IPS-15b (cell line): ENCODE data around the gene NMT2.

Experiments
- H3K27me3 ChIP-seq: one replicate; pipeline ENCODE4 v1.6.1; 2013; ENCODE audit warnings: low read length; ENCODE audit not compliant: control insufficient read depth, insufficient read depth
- H3K36me3 ChIP-seq: one replicate; pipeline ENCODE4 v1.6.1; 2013; ENCODE audit warnings: low read length; ENCODE audit not compliant: control insufficient read depth, insufficient read depth
- H3K4me1 ChIP-seq: one replicate; pipeline ENCODE4 v1.6.1; 2013; ENCODE audit warnings: mild to moderate bottlenecking, low read length; ENCODE audit not compliant: control insufficient read depth, insufficient read depth
- H3K4me3 ChIP-seq: one replicate; pipeline ENCODE4 v1.5.1; 2013; ENCODE audit warnings: low read depth, low read length
- H3K9ac ChIP-seq: one replicate; pipeline ENCODE4 v1.6.1; 2013; ENCODE audit warnings: low read depth, mild to moderate bottlenecking, low read length
- H3K9me3 ChIP-seq: one replicate; pipeline ENCODE4 v1.6.1; 2013; ENCODE audit warnings: mild to moderate bottlenecking, low read length; ENCODE audit not compliant: control insufficient read depth, insufficient read depth

Gene NMT2

DNA sequence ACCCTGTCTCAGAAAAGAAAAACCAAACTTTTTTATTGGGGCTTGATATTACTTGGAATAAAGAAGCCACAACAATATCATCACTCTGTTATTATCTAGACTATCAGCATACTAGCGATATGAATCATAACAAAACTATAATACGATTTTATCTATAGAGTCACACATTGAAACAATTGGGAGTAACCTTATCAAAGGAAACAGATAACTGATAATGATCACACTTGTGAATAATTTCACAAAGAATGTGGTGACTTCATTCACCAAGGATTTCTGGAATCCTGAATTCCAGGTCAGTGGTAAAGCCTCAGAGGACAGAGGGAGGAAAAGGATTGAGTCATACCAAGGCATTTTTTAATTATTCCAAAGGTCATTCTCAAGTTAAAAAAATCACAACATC is 32.1 kb upstream of the NMT2 start:
- no peak overlapping the region for H3K9ac ChIP-seq
- no peaks in the 10 kb centered on the region for H3K27me3 ChIP-seq
- H3K9me3 ChIP-seq: no peaks in the 10 kb centered on the region
- peaks cover 2% of the 10 kb centered on the region for H3K4me1 ChIP-seq
- H3K4me3 ChIP-seq: no peak overlapping the region
- H3K36me3 ChIP-seq: no peaks in the 10 kb centered on the region

DNA sequence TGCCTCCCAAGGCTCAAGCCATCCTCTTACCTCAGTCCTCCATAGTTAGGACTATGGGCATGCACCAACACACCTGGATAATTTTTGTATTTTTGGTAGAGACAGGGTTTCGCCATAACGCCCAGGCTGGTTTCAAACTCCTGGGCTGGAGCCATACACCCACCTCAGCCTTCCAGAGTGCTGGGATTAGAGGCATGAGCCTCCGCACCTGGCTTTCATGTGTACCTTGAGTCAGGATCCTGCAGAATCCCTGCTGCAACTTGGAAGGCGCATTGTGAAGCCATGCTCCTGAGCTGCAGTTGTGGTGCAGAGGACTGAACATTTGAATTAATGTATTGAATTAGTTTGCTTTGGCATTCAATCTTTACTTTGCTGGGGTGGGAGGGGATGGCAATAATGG is 29.4 kb upstream of the NMT2 start:
- no peak overlapping the region for H3K9ac ChIP-seq
- no peaks in the 10 kb centered on the region for H3K36me3 ChIP-seq
- H3K4me3 ChIP-seq: no peak overlapping the region
- H3K9me3 ChIP-seq: no peaks in the 10 kb centered on the region
- no peaks in the 10 kb centered on the region for H3K27me3 ChIP-seq
- peaks cover 2% of the 10 kb centered on the region for H3K4me1 ChIP-seq

DNA sequence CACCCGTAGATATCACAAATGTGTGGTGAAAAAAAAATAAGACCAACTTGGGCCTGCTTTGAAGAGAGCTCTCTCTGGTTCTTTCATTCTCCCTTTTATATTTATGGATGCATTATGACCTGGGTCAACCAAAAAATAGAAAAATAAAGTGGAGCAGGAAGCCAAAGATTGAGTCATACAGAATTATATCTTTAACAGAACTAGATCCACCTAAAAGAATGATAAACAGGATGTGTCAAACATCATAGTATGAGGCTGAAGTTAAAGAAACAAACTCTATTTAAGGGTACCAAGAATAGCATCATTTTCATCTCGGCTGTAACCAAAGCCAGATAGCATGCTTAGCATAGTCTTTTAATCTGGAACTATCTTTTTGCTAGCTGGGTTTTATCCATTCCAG is 28.8 kb upstream of the NMT2 start:
- no peak overlapping the region for H3K4me3 ChIP-seq
- no peak overlapping the region for H3K9ac ChIP-seq
- no peaks in the 10 kb centered on the region for H3K36me3 ChIP-seq
- no peaks in the 10 kb centered on the region for H3K9me3 ChIP-seq
- H3K27me3 ChIP-seq: no peaks in the 10 kb centered on the region
- peaks cover 2% of the 10 kb centered on the region for H3K4me1 ChIP-seq

DNA sequence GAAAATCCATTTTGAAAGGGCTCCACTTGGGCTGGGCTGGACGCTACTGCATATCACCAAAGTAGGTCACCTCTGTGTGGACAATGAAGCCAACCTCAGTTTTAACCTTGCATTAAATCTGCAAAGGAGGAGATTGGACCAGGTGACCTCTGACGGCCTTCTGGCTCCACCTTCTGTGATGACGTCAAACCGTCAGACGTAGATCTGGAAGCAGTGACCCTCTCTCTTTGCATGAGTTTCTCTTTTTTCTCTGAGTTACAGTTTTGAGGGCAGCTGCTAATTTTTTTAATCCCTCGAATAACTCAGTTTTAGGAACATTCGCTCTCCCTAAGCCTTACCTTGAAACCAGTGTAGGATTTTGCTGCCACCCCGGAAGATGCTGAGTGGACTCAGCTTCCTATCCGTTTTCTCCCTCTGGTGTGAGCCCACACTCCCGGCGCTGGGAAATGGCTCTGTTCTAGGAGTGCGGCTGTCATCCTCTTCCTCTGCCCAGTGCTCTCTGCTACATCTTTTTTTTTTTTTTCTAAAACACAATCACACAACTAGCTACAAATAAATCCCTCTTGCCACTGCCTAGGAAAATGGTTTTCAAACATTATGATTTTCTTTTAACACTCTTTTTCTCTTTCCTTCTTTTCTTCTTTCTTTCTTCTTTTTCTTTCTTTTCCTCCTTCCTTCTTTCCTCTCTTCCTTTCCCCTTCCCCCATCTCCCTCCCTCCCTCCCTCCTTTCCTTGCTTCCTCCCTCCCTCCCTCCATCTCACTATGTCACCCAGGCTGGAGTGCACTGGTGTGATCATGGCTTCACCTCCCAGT is 27.7 kb upstream of the NMT2 start:
- H3K4me3 ChIP-seq: peak overlapping the region; percentile 28
- H3K4me1 ChIP-seq: peaks cover 2% of the 10 kb centered on the region
- no peak overlapping the region for H3K9ac ChIP-seq
- H3K36me3 ChIP-seq: no peaks in the 10 kb centered on the region
- no peaks in the 10 kb centered on the region for H3K9me3 ChIP-seq
- H3K27me3 ChIP-seq: no peaks in the 10 kb centered on the region

DNA sequence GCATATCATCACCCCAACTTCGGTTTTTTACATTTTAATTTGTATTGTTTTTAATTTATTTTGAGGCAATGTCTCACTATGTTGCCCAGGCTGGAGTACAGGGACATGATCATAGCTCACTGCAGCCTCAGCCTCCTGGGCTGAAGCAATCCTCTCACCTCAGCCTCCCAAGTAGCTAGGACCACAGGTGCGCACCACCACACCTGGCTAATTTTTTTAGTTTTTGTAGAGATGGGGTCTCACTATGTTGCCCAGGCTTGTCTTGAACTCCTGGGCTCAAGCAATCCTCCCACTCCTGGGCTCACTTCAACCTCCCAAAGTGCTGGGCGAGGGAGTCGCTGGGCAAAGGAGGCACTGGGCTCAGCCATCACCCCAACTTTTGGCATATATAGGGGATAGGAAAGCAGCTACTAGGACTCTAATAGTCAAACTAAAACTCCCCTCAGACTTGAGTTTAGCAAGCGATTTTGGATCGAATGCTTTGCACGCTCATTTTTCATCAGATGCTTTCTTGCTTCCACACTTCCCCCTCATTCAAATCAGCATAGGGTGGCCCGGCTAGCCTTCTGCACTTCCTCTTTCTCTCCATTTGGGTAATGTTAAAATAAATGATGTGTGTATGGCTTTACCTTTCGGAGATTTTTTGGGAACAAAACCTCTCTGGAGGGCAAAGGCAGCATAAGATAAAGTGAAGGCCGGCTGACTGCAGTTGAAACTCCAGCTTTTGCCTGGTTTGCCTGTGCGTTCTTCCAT is 20.8 kb upstream of the NMT2 start:
- Histone ChIP-seq H3K36me3 (no peaks in the 10 kb centered on the region), H3K9ac (no peak overlapping the region), H3K27me3 (no peaks in the 10 kb centered on the region), H3K4me1 (no peaks in the 10 kb centered on the region), H3K9me3 (no peaks in the 10 kb centered on the region), H3K4me3 (no peak overlapping the region)

DNA sequence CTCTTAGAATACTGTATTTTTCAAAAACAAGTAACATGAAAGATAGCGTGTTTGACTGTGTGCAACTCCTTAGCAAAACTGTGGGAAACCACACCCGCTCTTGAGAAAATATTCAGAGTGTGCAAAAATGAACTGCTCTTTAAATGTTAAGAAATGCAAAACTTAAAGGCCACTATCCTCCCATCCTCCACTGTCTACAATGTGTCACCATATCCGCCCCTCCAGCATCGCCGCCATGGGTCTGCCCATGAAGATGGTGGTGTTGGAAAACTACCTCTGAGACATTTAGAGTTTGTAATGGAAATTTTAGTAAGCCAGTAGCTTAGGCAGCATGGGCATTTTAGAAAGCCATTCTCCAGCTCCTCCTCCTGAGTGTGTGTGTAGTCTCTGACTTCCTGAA is 20.1 kb upstream of the NMT2 start:
- no peaks in the 10 kb centered on the region for H3K36me3 ChIP-seq
- no peak overlapping the region for H3K9ac ChIP-seq
- no peaks in the 10 kb centered on the region for H3K9me3 ChIP-seq
- H3K4me1 ChIP-seq: no peaks in the 10 kb centered on the region
- no peaks in the 10 kb centered on the region for H3K27me3 ChIP-seq
- H3K4me3 ChIP-seq: no peak overlapping the region

DNA sequence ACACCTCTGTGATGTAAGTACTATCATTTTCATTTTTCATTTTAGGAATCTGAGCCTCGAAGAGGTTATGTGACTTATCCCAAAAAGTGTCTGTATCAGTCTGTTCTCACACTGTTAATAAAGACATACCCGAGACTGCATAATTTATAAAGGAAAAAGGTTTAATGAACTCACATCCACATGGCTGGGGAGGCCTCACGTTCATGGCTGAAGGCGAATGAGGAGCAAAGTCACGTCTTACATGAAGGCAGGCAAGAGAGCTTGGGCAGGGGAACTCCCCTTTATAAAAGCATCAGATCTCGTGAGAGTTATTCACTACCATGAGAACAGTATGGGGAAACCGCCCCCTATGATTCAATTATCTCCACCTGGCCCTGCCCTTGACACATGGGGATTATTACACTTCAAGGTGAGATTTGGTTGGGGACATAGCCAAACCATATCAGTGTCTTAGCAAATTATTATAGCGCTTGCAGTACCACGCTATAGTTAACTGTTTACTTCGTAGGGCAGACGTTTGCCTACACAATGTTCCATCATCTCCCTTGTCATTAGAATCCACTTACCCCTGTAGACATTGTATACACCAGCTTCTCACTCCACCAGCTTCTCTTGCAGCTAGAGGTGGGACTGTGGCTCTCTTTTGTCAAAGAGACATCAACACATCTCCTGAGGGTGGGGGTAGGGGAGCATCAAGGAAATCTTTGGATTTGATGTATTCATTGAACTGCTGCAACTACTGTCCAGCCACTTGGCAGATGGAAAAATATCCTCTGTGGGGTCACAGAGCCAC is 15.4 kb upstream of the NMT2 start:
- H3K4me1 ChIP-seq: no peaks in the 10 kb centered on the region
- no peak overlapping the region for H3K4me3 ChIP-seq
- no peak overlapping the region for H3K9ac ChIP-seq
- no peaks in the 10 kb centered on the region for H3K36me3 ChIP-seq
- no peaks in the 10 kb centered on the region for H3K27me3 ChIP-seq
- H3K9me3 ChIP-seq: no peaks in the 10 kb centered on the region

DNA sequence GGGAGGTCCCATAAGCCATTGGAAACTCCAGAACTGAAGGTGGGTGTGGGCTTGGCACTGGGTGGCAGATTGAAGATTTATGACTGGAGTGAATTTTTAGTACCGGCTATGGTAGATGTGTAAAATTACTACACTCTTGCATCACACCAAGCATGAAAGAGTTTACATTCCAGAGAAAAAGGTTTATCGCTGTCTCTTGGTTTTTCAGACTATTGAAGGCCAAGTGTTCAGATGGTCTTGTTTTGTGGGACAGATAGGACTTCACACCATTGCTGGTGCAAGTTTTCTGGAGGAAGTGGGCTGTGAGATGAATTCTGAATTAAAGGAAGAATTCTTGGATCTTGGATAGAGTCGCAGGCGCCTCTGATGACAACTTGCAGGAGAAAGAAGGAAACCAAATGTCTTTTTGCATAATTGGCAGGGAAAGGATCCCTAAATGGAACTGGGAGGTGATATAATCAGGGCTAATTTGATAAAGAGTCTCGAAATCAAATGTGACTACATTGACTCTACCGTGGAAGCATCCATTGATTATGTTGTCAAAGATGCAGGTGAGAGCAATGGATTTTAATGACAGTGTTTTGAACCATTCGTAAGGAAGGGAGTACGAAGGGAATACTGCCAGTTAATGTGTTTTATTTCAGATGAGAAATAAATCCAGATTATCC is 14.2 kb upstream of the NMT2 start:
- Histone ChIP-seq H3K9ac (no peak overlapping the region), H3K9me3 (no peaks in the 10 kb centered on the region), H3K4me1 (no peaks in the 10 kb centered on the region), H3K36me3 (no peaks in the 10 kb centered on the region), H3K27me3 (no peaks in the 10 kb centered on the region), H3K4me3 (no peak overlapping the region)

DNA sequence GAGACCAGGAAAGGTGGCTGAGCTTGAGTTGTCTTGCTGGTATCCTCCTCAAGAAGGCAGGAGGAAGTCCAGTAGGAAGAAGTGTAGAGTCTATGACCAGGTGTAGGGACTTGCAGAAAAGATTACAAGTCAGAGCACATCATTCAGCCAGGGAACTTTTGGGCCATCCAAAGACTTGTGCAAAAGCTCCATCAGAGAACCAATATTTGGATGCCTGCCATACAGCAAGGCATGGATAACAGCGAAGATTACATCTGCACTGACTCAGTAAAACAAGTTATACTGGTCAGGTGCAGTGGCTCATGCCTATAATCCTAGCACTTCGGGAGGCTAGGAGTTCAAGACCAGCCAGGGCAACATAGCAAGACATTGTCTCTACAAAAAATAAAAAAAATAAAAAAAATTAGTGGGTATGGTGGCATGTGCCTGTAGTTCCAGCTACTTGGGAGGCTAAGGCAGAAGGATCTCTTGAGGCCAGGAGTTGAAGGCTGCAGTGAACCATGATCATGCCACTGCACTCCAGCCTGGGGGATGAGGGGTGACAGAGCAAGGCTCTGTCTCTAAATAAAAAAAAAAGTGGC is 13.2 kb upstream of the NMT2 start:
- no peaks in the 10 kb centered on the region for H3K4me1 ChIP-seq
- H3K4me3 ChIP-seq: no peak overlapping the region
- H3K27me3 ChIP-seq: no peaks in the 10 kb centered on the region
- no peak overlapping the region for H3K9ac ChIP-seq
- no peaks in the 10 kb centered on the region for H3K9me3 ChIP-seq
- H3K36me3 ChIP-seq: no peaks in the 10 kb centered on the region

DNA sequence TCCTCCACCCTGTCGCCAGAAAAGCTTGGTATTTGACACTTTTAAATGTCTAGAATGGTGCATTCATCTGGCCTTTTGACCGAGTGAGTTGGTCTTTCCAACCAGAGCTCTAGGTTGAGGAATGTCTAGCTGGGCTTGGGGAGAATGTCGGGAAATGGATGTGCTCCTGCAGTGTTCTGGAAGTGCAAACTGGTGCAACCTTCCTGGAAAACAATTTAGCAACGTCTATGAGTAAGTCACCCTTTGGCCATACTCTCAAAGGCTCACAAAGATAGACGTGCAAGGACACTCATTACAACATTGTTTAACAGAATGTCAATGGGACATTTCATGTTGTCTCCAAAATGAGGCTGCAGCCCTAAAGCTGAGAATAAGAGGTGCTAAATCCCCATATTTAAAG is 12.2 kb upstream of the NMT2 start:
- Histone ChIP-seq H3K9me3 (no peaks in the 10 kb centered on the region), H3K4me1 (no peaks in the 10 kb centered on the region), H3K27me3 (no peaks in the 10 kb centered on the region), H3K9ac (no peak overlapping the region), H3K4me3 (no peak overlapping the region), H3K36me3 (no peaks in the 10 kb centered on the region)

DNA sequence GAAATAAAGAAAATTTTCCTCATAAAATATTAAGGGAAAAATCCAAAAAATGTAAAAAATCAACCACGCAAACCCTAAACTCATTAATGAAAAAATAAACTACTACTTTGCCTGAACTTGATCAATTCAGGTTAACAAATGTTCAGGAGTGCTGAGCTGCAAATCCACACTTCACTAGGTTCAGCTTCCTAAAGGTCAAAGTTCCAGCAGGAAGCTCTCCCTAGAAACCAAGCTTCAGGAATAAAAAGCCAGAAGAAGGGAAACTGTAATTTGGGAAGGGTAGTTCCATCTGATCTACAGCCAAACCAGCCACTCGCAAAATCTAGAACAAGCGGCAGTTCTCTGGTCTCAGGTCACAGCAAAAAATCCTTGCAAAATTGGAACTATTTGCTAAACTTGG is 7.8 kb upstream of the NMT2 start:
- H3K9ac ChIP-seq: no peak overlapping the region
- no peaks in the 10 kb centered on the region for H3K9me3 ChIP-seq
- H3K4me1 ChIP-seq: no peaks in the 10 kb centered on the region
- no peak overlapping the region for H3K4me3 ChIP-seq
- no peaks in the 10 kb centered on the region for H3K27me3 ChIP-seq
- no peaks in the 10 kb centered on the region for H3K36me3 ChIP-seq
